ENCODE data around the gene SYNDIG1L. TPM values are rescaled to one million over a fixed set of nuclear protein-coding genes. Genes with fewer than 3 reads are reported as not detected.

Gene SYNDIG1L
- total and polyA plus RNA-seq, 2 donors from 2014 or later: 0.13 to 0.47 TPM

- TF ChIP-seq CTCF (IDR thresholded peaks at IDR 0.05; ENCODE audit: borderline replicate concordance, extremely low read depth, insufficient read depth): no peak
- H3K9me3 ChIP-seq (ENCODE audit: control insufficient read depth in 2 of 3, insufficient read depth in 1 of 3, low read length in 3 of 3): no peaks in the 10 kb centered on the region
- DNase-seq (no peak), FAIRE-seq (no peak)
- H3K36me3 ChIP-seq (ENCODE audit: control insufficient read depth in 2 of 3, insufficient read depth in 3 of 3, low read length in 3 of 3): no peaks in the 10 kb centered on the region
- no peak overlapping the region for H3K4me3 ChIP-seq (ENCODE audit: low read length in 3 of 3)
- no peak overlapping the region for H3K9ac ChIP-seq (ENCODE audit: low read length in 3 of 3)
- intact Hi-C loops (cut with DNase I): no loop called here
- H3K27ac ChIP-seq (ENCODE audit: low read depth in 2 of 2, low read length in 2 of 2): no peak overlapping the region
- peaks cover 0 to 3% (median 0%) of the 10 kb centered on the region in 3 donors for H3K4me1 ChIP-seq (ENCODE audit: control insufficient read depth in 2 of 3, insufficient read depth in 2 of 3, low read depth in 1 of 3, low read length in 3 of 3)
- H3K27me3 ChIP-seq (ENCODE audit: control insufficient read depth, insufficient read depth, low read length): no peaks in the 10 kb centered on the region
These were observed 4.0 kb downstream of the SYNDIG1L start for GRCh38 chr14:74421981-74422380.

DNA sequence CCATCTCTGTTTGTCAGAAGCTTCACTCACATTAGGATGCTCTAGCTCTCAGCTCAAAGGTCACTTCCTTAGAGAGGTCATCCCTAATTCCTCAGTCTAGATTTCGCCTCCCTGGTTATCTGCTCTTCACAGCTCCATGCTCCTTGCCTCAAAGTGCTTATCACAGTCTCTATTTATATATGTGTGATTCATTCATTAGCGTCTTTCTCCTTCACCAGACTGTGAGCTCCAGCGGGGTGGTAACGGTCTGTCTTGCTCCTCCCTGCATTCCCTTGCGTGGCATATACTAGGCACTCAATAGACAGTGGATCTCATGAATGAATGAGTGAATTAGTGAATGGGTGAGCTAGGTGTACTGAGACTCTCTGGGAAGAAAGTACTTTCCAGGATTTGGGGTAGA, 6.9 kb downstream of the SYNDIG1L start:
- intact Hi-C loops (cut with DNase I): no loop called here
- FAIRE-seq (no peak), DNase-seq (no peak)
- H3K9ac ChIP-seq (ENCODE audit: low read length in 3 of 3): no peak overlapping the region
- no peak overlapping the region for H3K4me3 ChIP-seq (ENCODE audit: low read length in 3 of 3)
- no peaks in the 10 kb centered on the region for H3K27me3 ChIP-seq (ENCODE audit: control insufficient read depth, insufficient read depth, low read length)
- H3K27ac ChIP-seq (ENCODE audit: low read depth in 2 of 2, low read length in 2 of 2): no peak overlapping the region
- H3K9me3 ChIP-seq (ENCODE audit: control insufficient read depth in 2 of 3, insufficient read depth in 1 of 3, low read length in 3 of 3): no peaks in the 10 kb centered on the region
- H3K36me3 ChIP-seq (ENCODE audit: control insufficient read depth in 2 of 3, insufficient read depth in 3 of 3, low read length in 3 of 3): no peaks in the 10 kb centered on the region
- TF ChIP-seq CTCF (IDR thresholded peaks at IDR 0.05; ENCODE audit: borderline replicate concordance, extremely low read depth, insufficient read depth): no peak
- no peaks in the 10 kb centered on the region for H3K4me1 ChIP-seq (ENCODE audit: control insufficient read depth in 2 of 3, insufficient read depth in 2 of 3, low read depth in 1 of 3, low read length in 3 of 3)

DNA sequence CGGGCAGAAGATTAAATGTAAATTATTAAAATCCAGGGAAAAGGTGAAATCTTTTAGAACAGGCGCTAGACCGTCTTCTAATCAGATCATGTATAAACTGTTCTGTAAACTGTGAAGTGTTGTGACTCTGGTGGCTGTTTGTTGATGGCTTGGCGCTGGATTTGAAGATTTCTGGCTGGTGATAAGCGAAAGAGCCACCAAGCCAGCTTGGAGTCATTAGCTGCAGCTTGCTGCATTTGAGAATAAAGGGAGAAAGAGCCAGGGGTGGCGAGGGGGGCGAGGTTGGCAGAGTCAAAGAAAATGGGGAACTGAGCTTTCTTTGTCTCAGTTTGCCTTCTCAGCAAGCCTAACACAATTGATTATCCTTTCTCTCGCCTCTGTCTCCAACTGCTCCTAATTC, 8.0 kb downstream of the SYNDIG1L start:
- no peak for TF ChIP-seq CTCF (IDR thresholded peaks at IDR 0.05; ENCODE audit: borderline replicate concordance, extremely low read depth, insufficient read depth)
- no peak overlapping the region for H3K9ac ChIP-seq (ENCODE audit: low read length in 3 of 3)
- FAIRE-seq: no peak
- no peaks in the 10 kb centered on the region for H3K9me3 ChIP-seq (ENCODE audit: control insufficient read depth in 2 of 3, insufficient read depth in 1 of 3, low read length in 3 of 3)
- H3K27me3 ChIP-seq (ENCODE audit: control insufficient read depth, insufficient read depth, low read length): no peaks in the 10 kb centered on the region
- H3K4me1 ChIP-seq (ENCODE audit: control insufficient read depth in 2 of 3, insufficient read depth in 2 of 3, low read depth in 1 of 3, low read length in 3 of 3): no peaks in the 10 kb centered on the region
- DNase-seq: no peak
- no peak overlapping the region for H3K4me3 ChIP-seq (ENCODE audit: low read length in 3 of 3)
- H3K36me3 ChIP-seq (ENCODE audit: control insufficient read depth in 2 of 3, insufficient read depth in 3 of 3, low read length in 3 of 3): no peaks in the 10 kb centered on the region
- no peak overlapping the region for H3K27ac ChIP-seq (ENCODE audit: low read depth in 2 of 2, low read length in 2 of 2)
- intact Hi-C loops (cut with DNase I): no loop called here

- no peak for TF ChIP-seq CTCF (IDR thresholded peaks at IDR 0.05; ENCODE audit: borderline replicate concordance, extremely low read depth, insufficient read depth)
- no peaks in the 10 kb centered on the region for H3K4me1 ChIP-seq (ENCODE audit: control insufficient read depth in 2 of 3, insufficient read depth in 2 of 3, low read depth in 1 of 3, low read length in 3 of 3)
- H3K27ac ChIP-seq (ENCODE audit: low read depth in 2 of 2, low read length in 2 of 2): no peak overlapping the region
- intact Hi-C loops (cut with DNase I): no loop called here
- no peak overlapping the region for H3K9ac ChIP-seq (ENCODE audit: low read length in 3 of 3)
- H3K27me3 ChIP-seq (ENCODE audit: control insufficient read depth, insufficient read depth, low read length): no peaks in the 10 kb centered on the region
- DNase-seq (no peak), FAIRE-seq (no peak)
- no peak overlapping the region for H3K4me3 ChIP-seq (ENCODE audit: low read length in 3 of 3)
- H3K9me3 ChIP-seq (ENCODE audit: control insufficient read depth in 2 of 3, insufficient read depth in 1 of 3, low read length in 3 of 3): no peaks in the 10 kb centered on the region
- H3K36me3 ChIP-seq (ENCODE audit: control insufficient read depth in 2 of 3, insufficient read depth in 3 of 3, low read length in 3 of 3): no peaks in the 10 kb centered on the region
These were observed 8.4 kb downstream of the SYNDIG1L start for GRCh38 chr14:74417611-74418010.

All from kidney (tissue), 14 donors.